Right lung (tissue), 5 donors: Measurements from ENCODE around the gene SELENOV. TPM values are rescaled to one million over a fixed set of nuclear protein-coding genes. Genes with fewer than 3 reads are reported as not detected.

Source experiments
- DNase-seq, 2 donors: peaks; one replicate each; pipeline ENCODE4 v3.0.0-alpha.2; 2013
- polyA plus RNA-seq, 5 donors: library from polyadenylated mRNA; unstranded; fragments of 120-200 nt; gene quantifications; one replicate each; pipeline versions ENCODE4 v1.2.1 to v1.2.3, GENCODE V29; 2013; ENCODE audit warnings: inconsistent platforms in 1 of 5, low replicate concordance in 1 of 5; ENCODE audit not compliant: insufficient read length in 5 of 5, insufficient read depth in 1 of 5

SELENOV gene
- polyA plus RNA-seq, 5 donors, result 0.25 to 0.51 (median 0.42) TPM; not detected in 1

GRCh38 chr19:39518458-39518857, 3.5 kb downstream of the SELENOV start:
- no peak for DNase-seq

- no peak for DNase-seq
Measured at GRCh38 chr19:39518975-39519374, 4.0 kb downstream of the SELENOV start.

GRCh38 chr19:39520541-39521484, 5.9 kb downstream of the SELENOV start:
- DNase-seq, result no peak

- no peak for DNase-seq
Measured at GRCh38 chr19:39524495-39524894, 9.6 kb downstream of the SELENOV start.

GRCh38 chr19:39525205-39525604, 10.3 kb downstream of the SELENOV start:
- no peak for DNase-seq

GRCh38 chr19:39531834-39532232, 16.9 kb downstream of the SELENOV start:
- DNase-seq, result no peak

- DNase-seq, result peak; percentile 97 to 98
Measured at GRCh38 chr19:39532233-39533002, 17.5 kb downstream of the SELENOV start, which contains the start of gene EID2B. TSS of gene EID2B (minus strand) at chr19:39532852. CDS start at chr19:39532802, 50 bp downstream.

GRCh38 chr19:39533003-39533512, 18.1 kb downstream of the SELENOV start:
- DNase-seq, result no peak

GRCh38 chr19:39533791-39534190, 18.9 kb downstream of the SELENOV start:
- DNase-seq, result no peak

GRCh38 chr19:39539165-39539517, 24.2 kb downstream of the SELENOV start:
- no peak for DNase-seq

- peak; percentile 95 to 96 for DNase-seq
Measured at GRCh38 chr19:39539518-39540332, 24.8 kb downstream of the SELENOV start, which contains the start of gene EID2. TSS of gene EID2 (minus strand) at chr19:39540161. CDS start at chr19:39540079, 82 bp downstream.

- DNase-seq, result no peak
Measured at GRCh38 chr19:39540333-39540673, 25.4 kb downstream of the SELENOV start.

GRCh38 chr19:39542206-39542605, 27.3 kb downstream of the SELENOV start:
- no peak for DNase-seq

- no peak for DNase-seq
Measured at GRCh38 chr19:39543477-39543857, 28.5 kb downstream of the SELENOV start.

- DNase-seq, result no peak
Measured at GRCh38 chr19:39544226-39544903, 29.4 kb downstream of the SELENOV start.

- DNase-seq, result no peak
Measured at GRCh38 chr19:39544911-39545310, 30.0 kb downstream of the SELENOV start.

GRCh38 chr19:39546599-39546998, 31.7 kb downstream of the SELENOV start:
- DNase-seq, result no peak

- DNase-seq, result no peak
Measured at GRCh38 chr19:39550197-39550596, 35.3 kb downstream of the SELENOV start.

GRCh38 chr19:39553082-39553652, 38.2 kb downstream of the SELENOV start:
- no peak for DNase-seq

- no peak for DNase-seq
Measured at GRCh38 chr19:39554701-39555311, 39.9 kb downstream of the SELENOV start.
